ENCODE results near the gene LRSAM1. TPM values are rescaled to one million over a fixed set of nuclear protein-coding genes. Genes with fewer than 3 reads are reported as not detected.

LRSAM1 gene
- total RNA-seq, 1 donor from 2014 or later, result 35.4 TPM

GRCh38 chr9:127529671-127530070 is 78.4 kb downstream of the LRSAM1 start:
- DNase-seq, result no peak
- Histone ChIP-seq H3K9me3 (replicated peaks) (peaks cover 9% of the 10 kb centered on the region), H3K27ac (replicated peaks) (peak overlapping the region; percentile 95), H3K36me3 (peaks cover 30% of the 10 kb centered on the region), H3K27me3 (ENCODE audit: low read depth) (no peaks in the 10 kb centered on the region), H3K4me1 (peaks cover 67% of the 10 kb centered on the region), H3K4me3 (no peak overlapping the region)
- TF ChIP-seq, protein P1, sequence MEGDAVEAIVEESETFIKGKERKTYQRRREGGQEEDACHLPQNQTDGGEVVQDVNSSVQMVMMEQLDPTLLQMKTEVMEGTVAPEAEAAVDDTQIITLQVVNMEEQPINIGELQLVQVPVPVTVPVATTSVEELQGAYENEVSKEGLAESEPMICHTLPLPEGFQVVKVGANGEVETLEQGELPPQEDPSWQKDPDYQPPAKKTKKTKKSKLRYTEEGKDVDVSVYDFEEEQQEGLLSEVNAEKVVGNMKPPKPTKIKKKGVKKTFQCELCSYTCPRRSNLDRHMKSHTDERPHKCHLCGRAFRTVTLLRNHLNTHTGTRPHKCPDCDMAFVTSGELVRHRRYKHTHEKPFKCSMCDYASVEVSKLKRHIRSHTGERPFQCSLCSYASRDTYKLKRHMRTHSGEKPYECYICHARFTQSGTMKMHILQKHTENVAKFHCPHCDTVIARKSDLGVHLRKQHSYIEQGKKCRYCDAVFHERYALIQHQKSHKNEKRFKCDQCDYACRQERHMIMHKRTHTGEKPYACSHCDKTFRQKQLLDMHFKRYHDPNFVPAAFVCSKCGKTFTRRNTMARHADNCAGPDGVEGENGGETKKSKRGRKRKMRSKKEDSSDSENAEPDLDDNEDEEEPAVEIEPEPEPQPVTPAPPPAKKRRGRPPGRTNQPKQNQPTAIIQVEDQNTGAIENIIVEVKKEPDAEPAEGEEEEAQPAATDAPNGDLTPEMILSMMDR (IDR thresholded peaks at IDR 0.05; ENCODE audit: borderline replicate concordance), result no peak
- intact Hi-C loops (cut with micrococcal nuclease), result no loop called here

GRCh38 chr9:127530206-127530941 is 79.1 kb downstream of the LRSAM1 start:
- no peaks in the 10 kb centered on the region for H3K27me3 ChIP-seq (ENCODE audit: low read depth)
- H3K9me3 ChIP-seq (replicated peaks), result peaks cover 7% of the 10 kb centered on the region
- H3K27ac ChIP-seq (replicated peaks), result peak overlapping the region; percentile 95
- intact Hi-C loops (cut with micrococcal nuclease), result no loop called here
- no peak overlapping the region for H3K4me3 ChIP-seq
- TF ChIP-seq, protein P1 (IDR thresholded peaks at IDR 0.05; ENCODE audit: borderline replicate concordance), result no peak
- DNase-seq, result no peak
- peaks cover 23% of the 10 kb centered on the region for H3K36me3 ChIP-seq
- H3K4me1 ChIP-seq, result peaks cover 67% of the 10 kb centered on the region

DNA sequence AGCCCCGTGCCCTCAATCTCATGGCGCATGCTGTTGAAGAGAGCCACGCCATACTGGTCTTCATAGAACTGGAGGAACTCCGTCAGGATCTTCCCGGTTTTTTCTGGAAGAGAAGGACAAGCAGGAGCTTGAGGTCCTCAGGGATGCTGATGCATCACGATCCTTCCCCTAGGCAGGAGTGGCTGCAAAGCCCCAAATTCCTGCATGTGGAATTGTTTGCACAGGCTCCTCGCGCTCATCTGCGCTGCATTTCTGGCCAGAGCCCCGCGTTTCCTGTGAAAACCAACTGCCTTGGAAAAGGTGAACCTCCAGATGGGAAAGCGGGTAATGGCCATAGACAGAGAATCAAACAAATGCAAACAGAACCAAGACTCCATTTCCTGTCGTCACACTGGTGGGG is 80.4 kb downstream of the LRSAM1 start:
- TF ChIP-seq, protein P1 (IDR thresholded peaks at IDR 0.05; ENCODE audit: borderline replicate concordance), result no peak
- H3K4me1 ChIP-seq, result peaks cover 68% of the 10 kb centered on the region
- intact Hi-C loops (cut with micrococcal nuclease), result no loop called here
- no peak overlapping the region for H3K27ac ChIP-seq (replicated peaks)
- no peak for DNase-seq
- H3K27me3 ChIP-seq (ENCODE audit: low read depth), result no peaks in the 10 kb centered on the region
- H3K4me3 ChIP-seq, result no peak overlapping the region
- H3K36me3 ChIP-seq, result peaks cover 11% of the 10 kb centered on the region
- H3K9me3 ChIP-seq (replicated peaks), result no peaks in the 10 kb centered on the region

DNA sequence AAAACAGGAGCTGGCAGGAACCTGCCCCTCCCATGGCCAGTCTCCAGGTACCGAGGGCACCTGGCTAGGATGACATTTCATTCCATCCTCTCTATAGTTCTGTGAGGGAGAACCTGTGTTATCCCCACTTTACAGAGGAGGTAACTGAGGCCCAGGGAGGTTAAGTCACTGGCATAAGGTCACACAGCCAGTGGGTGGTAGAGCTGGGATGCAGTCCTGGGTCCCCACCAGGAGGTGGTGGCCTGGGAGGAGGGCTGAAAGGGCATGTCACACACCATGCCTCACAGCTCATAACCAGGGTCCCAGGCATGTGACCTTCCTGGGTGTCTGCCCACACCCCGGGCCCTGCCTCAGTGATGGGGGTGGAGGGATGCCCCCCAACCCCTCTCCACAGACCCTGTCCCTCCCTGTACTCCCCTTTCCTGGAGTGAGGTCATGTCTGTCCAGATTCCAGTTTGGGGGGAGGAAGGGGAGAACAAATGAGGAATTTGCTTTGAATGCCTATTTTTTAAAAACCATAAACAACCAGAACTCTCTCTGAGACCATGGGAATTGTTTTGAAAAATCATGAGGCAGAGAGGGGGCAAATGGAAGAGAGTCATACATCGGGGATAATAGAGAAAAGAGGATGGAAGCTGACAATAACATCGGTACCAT is 83.1 kb downstream of the LRSAM1 start:
- Histone ChIP-seq H3K36me3 (peaks cover 4% of the 10 kb centered on the region), H3K4me1 (peaks cover 64% of the 10 kb centered on the region), H3K4me3 (no peak overlapping the region), H3K9me3 (replicated peaks) (no peaks in the 10 kb centered on the region), H3K27me3 (ENCODE audit: low read depth) (no peaks in the 10 kb centered on the region), H3K27ac (replicated peaks) (peak overlapping the region; percentile 50)
- TF ChIP-seq, protein P1 (IDR thresholded peaks at IDR 0.05; ENCODE audit: borderline replicate concordance), result no peak
- DNase-seq, result no peak
- intact Hi-C loops (cut with micrococcal nuclease), result no loop called here

- Histone ChIP-seq H3K4me1 (peaks cover 64% of the 10 kb centered on the region), H3K27me3 (ENCODE audit: low read depth) (no peaks in the 10 kb centered on the region), H3K9me3 (replicated peaks) (no peaks in the 10 kb centered on the region), H3K4me3 (no peak overlapping the region), H3K27ac (replicated peaks) (peak overlapping the region; percentile 50), H3K36me3 (peaks cover 4% of the 10 kb centered on the region)
- TF ChIP-seq, protein P1 (IDR thresholded peaks at IDR 0.05; ENCODE audit: borderline replicate concordance), result no peak
- intact Hi-C loops (cut with micrococcal nuclease), result no loop called here
- DNase-seq, result no peak
Measured at GRCh38 chr9:127534931-127535330, 83.6 kb downstream of the LRSAM1 start.

All from left ventricle myocardium inferior (tissue), 1 donor.